ENCODE measurements around the gene DNHD1. TPM values are rescaled to one million over a fixed set of nuclear protein-coding genes. Genes with fewer than 3 reads are reported as not detected.

DNHD1 gene
- total and polyA plus RNA-seq, 2 experiments from 2014 or later = 3.6 to 9.6 TPM

DNA sequence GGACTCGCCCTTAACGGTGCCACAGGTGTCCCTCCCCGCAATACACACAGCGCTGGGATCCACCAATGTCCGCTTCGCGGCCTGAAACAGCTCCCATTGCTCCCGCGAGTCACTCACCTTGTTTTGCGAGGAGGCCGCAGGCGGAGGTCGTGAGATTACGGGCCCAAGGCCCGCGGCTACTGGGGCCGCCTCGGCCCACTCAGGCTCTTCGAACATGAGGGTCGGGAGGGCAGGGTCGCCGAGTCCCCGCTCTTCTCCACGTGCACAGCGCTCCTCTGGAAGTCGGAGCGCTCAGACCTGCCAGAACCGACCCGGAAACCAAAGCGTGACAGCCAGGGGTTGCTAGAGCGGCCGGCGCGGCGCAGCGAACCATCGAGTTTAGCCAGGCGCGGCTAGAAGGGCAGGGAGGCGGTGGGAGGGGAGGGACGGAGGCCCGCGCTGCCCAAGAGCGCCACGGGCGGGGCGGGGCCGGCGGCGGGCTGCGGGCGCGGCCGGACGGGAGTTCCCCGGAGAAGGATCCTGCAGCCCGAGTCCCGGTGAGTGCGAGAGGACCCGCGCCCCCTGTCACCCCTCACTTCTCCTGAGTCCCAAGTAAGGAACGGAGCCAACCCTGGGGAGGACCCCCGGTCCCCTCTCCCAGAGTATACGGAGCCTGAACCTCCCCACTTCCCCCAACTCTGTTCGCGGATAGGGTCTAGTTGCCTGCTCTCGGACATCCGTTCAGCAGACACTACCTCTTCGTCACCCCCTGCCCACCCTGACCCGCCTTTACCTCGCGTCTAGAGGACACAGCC, 106.4 kb downstream of the DNHD1 start, which contains the start of the genes ILK and RRP8:
Gene ILK (plus strand): TSS at position 488 of the 794 bp plus-strand sequence. CDS start 498 bp downstream, outside the sequence.
Gene RRP8 (minus strand): TSS at position 330 of the 794 bp plus-strand sequence. CDS start 114 bp downstream, at position 216.
- peaks cover 14% of the 10 kb centered on the region; the same call in 1 of the 2 replicates for H3K36me3 ChIP-seq (ENCODE audit: insufficient read depth)
- Mint-ChIP-seq H3K9me3 (no peaks in the 10 kb centered on the region), H3K4me3 (no peak within 1 kb of the TSS), H3K27me3 (ENCODE audit: insufficient read depth, low read depth, poor library complexity) (no peaks in the 10 kb centered on the region), H3K27ac (no peak within 1 kb of the TSS), H3K4me1 (peaks cover 20% of the 10 kb centered on the region; the same call in 2 of the 3 replicates), H3K36me3 (ENCODE audit: low read depth) (peaks cover 37% of the 10 kb centered on the region)
- H4K20me1 ChIP-seq (replicated peaks; ENCODE audit: insufficient read depth) = no peaks in the 10 kb centered on the region; the same call in 1 of the 2 replicates
- ATAC-seq (peak; percentile 82), DNase-seq (ENCODE audit: low spot score) (peak; percentile 96)
- peak within 1 kb of the TSS; percentile 98 for H3K27ac ChIP-seq (ENCODE audit: low read depth)
- H3F3A ChIP-seq (replicated peaks; ENCODE audit: low read depth) = peaks cover 10% of the 10 kb centered on the region; the same call in 1 of the 2 replicates
- peak within 1 kb of the TSS; percentile 100 for H3K4me3 ChIP-seq
- no peaks in the 10 kb centered on the region for H3K9me2 ChIP-seq (ENCODE audit: insufficient read depth)
- peak within 1 kb of the TSS; percentile 99 for H2AFZ ChIP-seq
- H3K79me2 ChIP-seq (replicated peaks; ENCODE audit: insufficient read depth) = peaks cover 53% of the 10 kb centered on the region
- no peaks in the 10 kb centered on the region for H3K27me3 ChIP-seq (ENCODE audit: insufficient read depth)
- peak within 1 kb of the TSS; percentile 90 for H3K4me2 ChIP-seq
- no peak for TF ChIP-seq ZNF114 (CRISPR knock-in tag; IDR thresholded peaks at IDR 0.05)
- peak; percentile 62; the same call in 1 of the 2 replicates for TF ChIP-seq ETS1 (IDR thresholded peaks at IDR 0.05)
- TF ChIP-seq, protein P1, sequence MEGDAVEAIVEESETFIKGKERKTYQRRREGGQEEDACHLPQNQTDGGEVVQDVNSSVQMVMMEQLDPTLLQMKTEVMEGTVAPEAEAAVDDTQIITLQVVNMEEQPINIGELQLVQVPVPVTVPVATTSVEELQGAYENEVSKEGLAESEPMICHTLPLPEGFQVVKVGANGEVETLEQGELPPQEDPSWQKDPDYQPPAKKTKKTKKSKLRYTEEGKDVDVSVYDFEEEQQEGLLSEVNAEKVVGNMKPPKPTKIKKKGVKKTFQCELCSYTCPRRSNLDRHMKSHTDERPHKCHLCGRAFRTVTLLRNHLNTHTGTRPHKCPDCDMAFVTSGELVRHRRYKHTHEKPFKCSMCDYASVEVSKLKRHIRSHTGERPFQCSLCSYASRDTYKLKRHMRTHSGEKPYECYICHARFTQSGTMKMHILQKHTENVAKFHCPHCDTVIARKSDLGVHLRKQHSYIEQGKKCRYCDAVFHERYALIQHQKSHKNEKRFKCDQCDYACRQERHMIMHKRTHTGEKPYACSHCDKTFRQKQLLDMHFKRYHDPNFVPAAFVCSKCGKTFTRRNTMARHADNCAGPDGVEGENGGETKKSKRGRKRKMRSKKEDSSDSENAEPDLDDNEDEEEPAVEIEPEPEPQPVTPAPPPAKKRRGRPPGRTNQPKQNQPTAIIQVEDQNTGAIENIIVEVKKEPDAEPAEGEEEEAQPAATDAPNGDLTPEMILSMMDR (conservative IDR thresholded peaks at IDR 0.05; ENCODE audit: low read depth in 2 of 2) = no peak
- TF ChIP-seq POLR2AphosphoS5 (IDR thresholded peaks at IDR 0.05; ENCODE audit: low read depth) = peak; percentile 89
- no peak for TF ChIP-seq ZNF331 (CRISPR knock-in tag; IDR thresholded peaks at IDR 0.05; ENCODE audit: low read depth)
- TF ChIP-seq EZH2phosphoT487 (IDR thresholded peaks at IDR 0.05; ENCODE audit: unreplicated experiment) = no peak
- TF ChIP-seq JUNB (IDR thresholded peaks at IDR 0.05; ENCODE audit: unreplicated experiment) = no peak
- peak; percentile 72 for TF ChIP-seq CREB1 (CRISPR knock-in tag; IDR thresholded peaks at IDR 0.05; ENCODE audit: low read depth)
- no peak for TF ChIP-seq ZNF462 (CRISPR knock-in tag; IDR thresholded peaks at IDR 0.05)
- H3K4me1 ChIP-seq (ENCODE audit: insufficient read depth) = peaks cover 23% of the 10 kb centered on the region
